ENCODE measurements around the gene MAPT.

Gene MAPT

GRCh38 chr17:46037722-46038255, 143.4 kb downstream of the MAPT start:
- no peak for DNase-seq

GRCh38 chr17:46038414-46038813, 144.1 kb downstream of the MAPT start:
- no peak for DNase-seq

- no peak for DNase-seq
Measured at GRCh38 chr17:46038937-46039336, 144.6 kb downstream of the MAPT start.

GRCh38 chr17:46039592-46040186, 145.3 kb downstream of the MAPT start:
- no peak for DNase-seq

- no peak for DNase-seq
Measured at GRCh38 chr17:46042246-46042645, 147.9 kb downstream of the MAPT start.

GRCh38 chr17:46042925-46043324, 148.6 kb downstream of the MAPT start:
- DNase-seq, result no peak

- DNase-seq, result no peak
Measured at GRCh38 chr17:46043606-46044005, 149.3 kb downstream of the MAPT start.

GRCh38 chr17:46044286-46044928, 150.1 kb downstream of the MAPT start:
- DNase-seq, result peak; percentile 43

GRCh38 chr17:46044989-46045388, 150.6 kb downstream of the MAPT start:
- no peak for DNase-seq

GRCh38 chr17:46045639-46046038, 151.3 kb downstream of the MAPT start:
- DNase-seq, result peak; percentile 77

GRCh38 chr17:46046957-46047356, 152.6 kb downstream of the MAPT start:
- peak; percentile 20 for DNase-seq

GRCh38 chr17:46047398-46047797, 153.0 kb downstream of the MAPT start:
- no peak for DNase-seq

GRCh38 chr17:46047856-46048255, 153.5 kb downstream of the MAPT start:
- no peak for DNase-seq

- DNase-seq, result no peak
Measured at GRCh38 chr17:46049656-46050055, 155.3 kb downstream of the MAPT start.

- DNase-seq, result no peak
Measured at GRCh38 chr17:46053911-46054534, 159.7 kb downstream of the MAPT start.

- DNase-seq, result no peak
Measured at GRCh38 chr17:46056800-46057304, 162.5 kb downstream of the MAPT start.

- no peak for DNase-seq
Measured at GRCh38 chr17:46057366-46057765, 163.0 kb downstream of the MAPT start.

GRCh38 chr17:46059486-46059885, 165.1 kb downstream of the MAPT start:
- no peak for DNase-seq

- no peak for DNase-seq
Measured at GRCh38 chr17:46060461-46060860, 166.1 kb downstream of the MAPT start.

GRCh38 chr17:46061435-46061834, 167.1 kb downstream of the MAPT start:
- no peak for DNase-seq

GRCh38 chr17:46063241-46063640, 168.9 kb downstream of the MAPT start:
- no peak for DNase-seq

GRCh38 chr17:46064460-46064859, 170.1 kb downstream of the MAPT start:
- DNase-seq, result no peak

GRCh38 chr17:46071796-46072195, 177.4 kb downstream of the MAPT start:
- DNase-seq, result no peak

- no peak for DNase-seq
Measured at GRCh38 chr17:46072998-46073397, 178.6 kb downstream of the MAPT start.
